ENCODE data around the gene STK39.

STK39 gene

DNA sequence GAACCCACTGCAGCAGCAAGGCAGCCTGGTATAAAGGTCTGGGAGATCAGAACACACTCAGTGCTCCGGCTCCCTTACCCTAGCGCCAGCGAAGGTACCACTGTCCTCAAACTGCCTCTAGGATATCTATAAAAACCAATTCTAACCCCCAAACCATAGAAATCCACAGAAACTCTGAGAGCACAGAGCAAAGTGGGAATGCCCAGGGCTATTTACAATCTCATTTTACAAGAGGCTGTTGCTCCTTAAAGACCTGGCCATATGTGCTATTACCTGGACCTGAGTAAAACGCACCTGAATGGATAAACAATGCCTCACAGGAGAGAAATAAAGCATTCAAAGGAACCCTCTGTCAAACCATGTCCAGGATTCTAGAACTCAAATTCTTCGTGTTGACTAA, 4.3 kb downstream of the STK39 start:
- peaks cover 39% of the 10 kb centered on the region for H3K4me1 ChIP-seq (ENCODE audit: control insufficient read depth, insufficient read depth, low read length)
- H3K4me3 ChIP-seq (ENCODE audit: low read length in 2 of 2) = no peak overlapping the region
- no peaks in the 10 kb centered on the region for H3K27me3 ChIP-seq (ENCODE audit: control insufficient read depth in 1 of 2, insufficient read depth in 2 of 2, low read length in 2 of 2)
- no peak overlapping the region for H3K27ac ChIP-seq (ENCODE audit: low read length)
- no peaks in the 10 kb centered on the region for H3K9me3 ChIP-seq (ENCODE audit: control insufficient read depth in 2 of 2, low read length in 2 of 2)
- no peak overlapping the region for H3K9ac ChIP-seq (ENCODE audit: low read length in 2 of 2)
- no peaks in the 10 kb centered on the region for H3K36me3 ChIP-seq (ENCODE audit: control insufficient read depth in 2 of 2, insufficient read depth in 2 of 2, low read length in 2 of 2)

DNA sequence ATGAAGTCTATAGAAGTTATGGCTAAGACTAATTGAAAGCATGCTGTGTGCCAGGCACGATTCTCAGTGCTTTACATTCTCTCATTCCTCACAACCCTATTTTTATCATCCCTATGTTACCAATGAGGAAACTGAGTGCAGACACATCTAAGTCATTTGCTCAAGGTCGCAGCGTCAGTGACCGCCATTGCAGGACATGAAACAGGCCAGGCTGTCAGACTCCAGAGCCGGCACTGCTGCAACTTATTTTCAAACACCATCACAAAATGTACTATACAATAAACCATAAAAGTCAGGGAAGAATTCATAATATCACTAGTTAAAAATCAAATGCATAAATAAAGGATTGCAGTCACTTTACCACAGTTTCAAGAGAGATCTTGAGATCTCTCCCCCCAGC, 5.6 kb downstream of the STK39 start:
- H3K4me3 ChIP-seq (ENCODE audit: low read length in 2 of 2) = peak overlapping the region; percentile 29 to 52
- H3K27ac ChIP-seq (ENCODE audit: low read length) = peak overlapping the region; percentile 55

DNA sequence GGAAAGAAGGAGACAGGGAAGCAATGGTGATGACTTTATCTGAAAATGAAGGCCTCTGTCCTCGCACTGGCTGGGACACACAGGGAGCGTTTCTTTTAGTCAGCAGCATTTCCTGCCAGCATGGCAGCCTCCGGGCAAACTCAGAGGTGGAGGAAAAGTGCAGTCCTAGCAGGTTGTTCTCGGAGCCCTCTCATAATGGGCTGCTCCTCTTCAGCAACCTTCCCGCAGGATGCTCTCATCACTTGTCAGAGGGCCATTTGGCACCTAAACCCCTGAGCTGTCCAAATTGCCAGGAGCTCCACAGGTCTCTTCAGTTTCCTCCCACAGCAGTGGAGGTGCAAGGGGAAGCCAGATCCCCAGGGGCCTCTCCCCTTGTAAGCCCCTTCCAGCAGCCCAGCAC, 6.2 kb downstream of the STK39 start:
- Histone ChIP-seq H3K4me3 (ENCODE audit: low read length in 2 of 2) (peak overlapping the region; percentile 2 to 52), H3K27me3 (ENCODE audit: control insufficient read depth in 1 of 2, insufficient read depth in 2 of 2, low read length in 2 of 2) (no peaks in the 10 kb centered on the region), H3K9ac (ENCODE audit: low read length in 2 of 2) (no peak overlapping the region), H3K27ac (ENCODE audit: low read length) (peak overlapping the region; percentile 55), H3K4me1 (ENCODE audit: control insufficient read depth, insufficient read depth, low read length) (peaks cover 38% of the 10 kb centered on the region), H3K9me3 (ENCODE audit: control insufficient read depth in 2 of 2, low read length in 2 of 2) (no peaks in the 10 kb centered on the region), H3K36me3 (ENCODE audit: control insufficient read depth in 2 of 2, insufficient read depth in 2 of 2, low read length in 2 of 2) (no peaks in the 10 kb centered on the region)

More for the DNA sequence above, 5.6 kb downstream of the STK39 start:
- H3K4me1 ChIP-seq (ENCODE audit: control insufficient read depth, insufficient read depth, low read length) = peaks cover 39% of the 10 kb centered on the region
- no peaks in the 10 kb centered on the region for H3K9me3 ChIP-seq (ENCODE audit: control insufficient read depth in 2 of 2, low read length in 2 of 2)
- H3K36me3 ChIP-seq (ENCODE audit: control insufficient read depth in 2 of 2, insufficient read depth in 2 of 2, low read length in 2 of 2) = no peaks in the 10 kb centered on the region
- no peaks in the 10 kb centered on the region for H3K27me3 ChIP-seq (ENCODE audit: control insufficient read depth in 1 of 2, insufficient read depth in 2 of 2, low read length in 2 of 2)
- H3K9ac ChIP-seq (ENCODE audit: low read length in 2 of 2) = no peak overlapping the region

DNA sequence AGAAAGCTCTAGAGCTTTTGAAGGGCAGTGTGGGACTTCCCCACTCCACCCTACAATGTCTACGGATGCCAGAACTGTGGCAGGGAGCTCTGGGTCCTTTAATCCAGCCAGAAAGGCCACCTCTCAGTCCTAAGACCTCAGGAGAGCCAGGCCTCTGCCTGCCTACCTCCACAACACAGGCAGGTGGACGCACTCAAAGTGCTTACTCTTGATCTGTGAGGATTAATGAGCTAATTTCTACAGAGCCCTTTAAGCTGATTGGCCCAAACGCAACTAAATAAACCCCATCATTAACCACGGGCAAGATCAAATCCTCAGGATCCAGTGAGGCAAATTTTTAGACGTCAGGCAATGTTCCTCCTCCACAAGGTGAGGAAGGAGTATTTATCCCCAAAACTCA, 8.1 kb downstream of the STK39 start:
- no peaks in the 10 kb centered on the region for H3K36me3 ChIP-seq (ENCODE audit: control insufficient read depth in 2 of 2, insufficient read depth in 2 of 2, low read length in 2 of 2)
- no peaks in the 10 kb centered on the region for H3K9me3 ChIP-seq (ENCODE audit: control insufficient read depth in 2 of 2, low read length in 2 of 2)
- H3K4me3 ChIP-seq (ENCODE audit: low read length in 2 of 2) = no peak overlapping the region
- H3K27me3 ChIP-seq (ENCODE audit: control insufficient read depth in 1 of 2, insufficient read depth in 2 of 2, low read length in 2 of 2) = no peaks in the 10 kb centered on the region
- no peak overlapping the region for H3K27ac ChIP-seq (ENCODE audit: low read length)
- H3K9ac ChIP-seq (ENCODE audit: low read length in 2 of 2) = no peak overlapping the region
- peaks cover 27% of the 10 kb centered on the region for H3K4me1 ChIP-seq (ENCODE audit: control insufficient read depth, insufficient read depth, low read length)

DNA sequence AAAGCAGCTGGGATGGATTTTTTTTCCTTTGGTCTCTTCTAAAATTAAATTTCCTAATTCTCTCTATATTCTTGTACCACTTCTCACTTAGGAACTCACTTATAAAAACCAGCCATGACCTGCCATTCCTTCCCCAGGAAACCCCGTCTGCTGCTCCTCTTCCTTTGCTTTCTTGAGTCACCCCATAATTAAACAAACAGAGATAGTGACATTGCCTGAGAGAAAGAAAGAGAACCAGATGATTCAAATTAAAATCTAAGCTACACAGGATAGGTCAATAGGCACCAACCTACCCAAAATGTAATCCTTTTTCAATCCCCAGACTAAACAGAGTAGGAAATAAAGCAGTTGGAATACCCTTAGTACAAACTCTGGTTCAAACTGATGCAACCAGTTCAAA, 9.7 kb downstream of the STK39 start:
- no peak overlapping the region for H3K9ac ChIP-seq (ENCODE audit: low read length in 2 of 2)
- no peaks in the 10 kb centered on the region for H3K9me3 ChIP-seq (ENCODE audit: control insufficient read depth in 2 of 2, low read length in 2 of 2)
- H3K4me1 ChIP-seq (ENCODE audit: control insufficient read depth, insufficient read depth, low read length) = peaks cover 22% of the 10 kb centered on the region
- no peaks in the 10 kb centered on the region for H3K27me3 ChIP-seq (ENCODE audit: control insufficient read depth in 1 of 2, insufficient read depth in 2 of 2, low read length in 2 of 2)
- H3K27ac ChIP-seq (ENCODE audit: low read length) = no peak overlapping the region
- no peaks in the 10 kb centered on the region for H3K36me3 ChIP-seq (ENCODE audit: control insufficient read depth in 2 of 2, insufficient read depth in 2 of 2, low read length in 2 of 2)
- H3K4me3 ChIP-seq (ENCODE audit: low read length in 2 of 2) = no peak overlapping the region

DNA sequence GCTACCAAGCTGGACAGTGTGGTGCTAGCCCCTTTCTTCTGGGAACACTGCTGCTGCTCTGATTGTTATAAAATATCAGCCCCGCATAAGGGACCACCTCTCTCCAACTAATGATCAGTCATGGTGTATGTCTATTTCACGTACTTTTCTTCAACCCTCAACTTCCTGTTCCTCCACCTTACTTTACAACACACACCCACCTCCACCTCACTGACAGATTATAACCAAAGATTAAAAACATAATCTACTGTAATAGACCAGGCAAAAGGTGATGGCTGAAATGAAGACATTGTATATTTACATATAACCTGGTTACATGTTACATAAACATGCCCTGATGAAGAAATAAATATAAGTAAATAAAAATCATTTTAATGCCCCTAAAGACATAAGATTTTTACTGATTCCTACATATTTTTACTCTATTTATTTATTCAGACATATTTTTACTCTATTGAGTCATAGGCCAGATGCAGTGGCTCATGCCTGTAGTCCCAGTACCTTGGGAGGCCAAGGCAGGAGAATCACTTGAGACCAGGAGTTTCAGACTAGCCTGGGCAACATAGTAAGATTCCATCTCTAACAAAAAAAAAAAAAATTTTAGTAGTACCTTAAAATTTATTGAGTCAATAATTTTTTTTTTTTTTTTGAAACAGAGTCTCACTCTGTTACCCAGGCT, 12.8 kb downstream of the STK39 start:
- Histone ChIP-seq H3K9me3 (ENCODE audit: control insufficient read depth in 2 of 2, low read length in 2 of 2) (peaks cover 0 to 5% of the 10 kb centered on the region in 2 donors), H3K27me3 (ENCODE audit: control insufficient read depth in 1 of 2, insufficient read depth in 2 of 2, low read length in 2 of 2) (no peaks in the 10 kb centered on the region), H3K27ac (ENCODE audit: low read length) (no peak overlapping the region), H3K4me1 (ENCODE audit: control insufficient read depth, insufficient read depth, low read length) (peaks cover 9% of the 10 kb centered on the region), H3K9ac (ENCODE audit: low read length in 2 of 2) (no peak overlapping the region), H3K36me3 (ENCODE audit: control insufficient read depth in 2 of 2, insufficient read depth in 2 of 2, low read length in 2 of 2) (peaks cover 0 to 5% of the 10 kb centered on the region in 2 donors), H3K4me3 (ENCODE audit: low read length in 2 of 2) (no peak overlapping the region)

DNA sequence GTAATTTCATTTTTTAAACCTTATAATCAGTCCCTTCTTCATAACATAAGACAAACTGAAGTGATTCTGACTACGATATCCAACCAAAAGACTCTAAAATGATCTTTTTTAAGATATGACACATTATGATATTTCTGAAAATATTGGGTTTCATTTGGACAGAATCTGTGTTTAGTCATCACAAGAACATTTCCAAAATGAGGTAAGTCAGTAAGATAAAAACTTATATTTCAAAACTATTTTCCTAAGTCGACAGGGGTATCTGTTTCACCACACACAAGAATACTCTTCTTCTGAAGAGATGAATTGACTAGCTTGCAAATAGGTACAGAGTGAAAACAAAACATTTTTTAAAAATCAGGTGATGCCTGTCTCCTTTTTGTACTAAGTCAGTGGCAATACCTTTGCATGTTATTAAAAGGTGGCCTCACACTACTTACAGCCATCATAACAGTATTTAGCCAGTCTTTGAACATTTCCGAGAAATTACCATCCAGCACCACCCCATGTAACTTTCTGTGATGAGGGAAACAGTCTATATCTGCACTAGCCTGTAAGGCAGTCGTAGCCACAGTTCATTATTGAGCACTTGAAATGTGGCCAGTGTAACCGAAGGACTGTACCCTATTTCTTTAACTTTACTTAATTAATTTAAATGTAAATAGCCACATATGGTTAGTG, 13.5 kb downstream of the STK39 start:
- Histone ChIP-seq H3K4me1 (ENCODE audit: control insufficient read depth, insufficient read depth, low read length) (peaks cover 5% of the 10 kb centered on the region), H3K27me3 (ENCODE audit: control insufficient read depth in 1 of 2, insufficient read depth in 2 of 2, low read length in 2 of 2) (no peaks in the 10 kb centered on the region), H3K4me3 (ENCODE audit: low read length in 2 of 2) (no peak overlapping the region), H3K36me3 (ENCODE audit: control insufficient read depth in 2 of 2, insufficient read depth in 2 of 2, low read length in 2 of 2) (peaks cover 0 to 5% of the 10 kb centered on the region in 2 donors), H3K27ac (ENCODE audit: low read length) (peak overlapping the region; percentile 20), H3K9me3 (ENCODE audit: control insufficient read depth in 2 of 2, low read length in 2 of 2) (peaks cover 0 to 5% of the 10 kb centered on the region in 2 donors), H3K9ac (ENCODE audit: low read length in 2 of 2) (peak overlapping the region in 1 of 2 donors; percentile 19)

DNA sequence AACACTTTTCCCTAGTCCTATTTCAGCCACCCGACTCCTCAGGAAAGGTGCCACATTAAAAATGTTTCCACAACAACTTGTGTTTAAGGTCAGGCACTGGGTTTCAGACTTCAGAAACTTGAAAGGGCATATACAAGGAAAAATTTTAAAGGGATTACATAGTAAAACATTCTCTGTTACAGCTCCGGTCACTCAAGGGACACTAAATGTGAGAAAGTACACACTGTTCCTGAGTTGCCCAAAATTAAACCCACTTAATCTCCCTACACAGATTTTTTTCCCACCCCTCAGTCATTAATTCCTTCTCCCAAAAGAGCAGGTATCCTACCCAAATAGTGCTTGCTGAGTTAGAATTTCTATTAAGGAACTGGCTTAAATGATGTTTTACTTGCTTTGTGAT, 14.2 kb downstream of the STK39 start:
- Histone ChIP-seq H3K27me3 (ENCODE audit: control insufficient read depth in 1 of 2, insufficient read depth in 2 of 2, low read length in 2 of 2) (no peaks in the 10 kb centered on the region), H3K4me3 (ENCODE audit: low read length in 2 of 2) (peak overlapping the region in 1 of 2 donors; percentile 16), H3K9ac (ENCODE audit: low read length in 2 of 2) (peak overlapping the region in 1 of 2 donors; percentile 19), H3K9me3 (ENCODE audit: control insufficient read depth in 2 of 2, low read length in 2 of 2) (peaks cover 0 to 5% of the 10 kb centered on the region in 2 donors), H3K27ac (ENCODE audit: low read length) (peak overlapping the region; percentile 20), H3K4me1 (ENCODE audit: control insufficient read depth, insufficient read depth, low read length) (peaks cover 4% of the 10 kb centered on the region), H3K36me3 (ENCODE audit: control insufficient read depth in 2 of 2, insufficient read depth in 2 of 2, low read length in 2 of 2) (peaks cover 0 to 5% of the 10 kb centered on the region in 2 donors)

DNA sequence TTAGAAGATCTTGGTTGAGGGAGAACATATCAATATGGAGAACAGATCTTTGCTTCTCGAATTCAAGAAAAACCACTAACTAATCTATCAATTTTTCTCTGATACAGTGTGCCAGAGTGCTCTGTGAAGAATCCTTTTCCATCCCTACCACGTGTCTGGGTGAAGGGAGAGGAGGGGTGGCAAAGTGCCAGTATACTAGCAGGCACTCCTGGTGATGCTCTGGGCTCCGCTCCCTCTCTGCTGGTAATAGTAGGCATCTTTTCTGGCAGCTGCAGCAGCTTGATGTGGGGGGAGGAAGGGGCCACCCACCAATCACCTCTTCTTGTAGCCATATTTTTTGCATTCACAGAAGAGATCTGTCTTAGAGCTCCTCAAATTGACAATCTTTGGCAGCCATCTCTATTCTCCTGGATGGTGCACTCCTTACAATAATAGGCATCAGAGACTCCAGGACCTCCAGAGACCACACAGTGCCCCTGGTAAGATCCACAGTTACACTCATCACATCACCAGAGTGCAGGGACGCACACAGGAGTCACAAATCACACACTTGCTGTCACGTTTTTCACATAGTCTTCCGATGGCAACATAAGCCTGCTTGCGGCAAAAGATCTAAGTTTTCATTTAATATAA, 15.7 kb downstream of the STK39 start:
- Histone ChIP-seq H3K36me3 (ENCODE audit: control insufficient read depth in 2 of 2, insufficient read depth in 2 of 2, low read length in 2 of 2) (peaks cover 0 to 5% of the 10 kb centered on the region in 2 donors), H3K27ac (ENCODE audit: low read length) (no peak overlapping the region), H3K4me3 (ENCODE audit: low read length in 2 of 2) (no peak overlapping the region), H3K9ac (ENCODE audit: low read length in 2 of 2) (no peak overlapping the region), H3K9me3 (ENCODE audit: control insufficient read depth in 2 of 2, low read length in 2 of 2) (peaks cover 0 to 5% of the 10 kb centered on the region in 2 donors), H3K27me3 (ENCODE audit: control insufficient read depth in 1 of 2, insufficient read depth in 2 of 2, low read length in 2 of 2) (no peaks in the 10 kb centered on the region), H3K4me1 (ENCODE audit: control insufficient read depth, insufficient read depth, low read length) (peaks cover 4% of the 10 kb centered on the region)

DNA sequence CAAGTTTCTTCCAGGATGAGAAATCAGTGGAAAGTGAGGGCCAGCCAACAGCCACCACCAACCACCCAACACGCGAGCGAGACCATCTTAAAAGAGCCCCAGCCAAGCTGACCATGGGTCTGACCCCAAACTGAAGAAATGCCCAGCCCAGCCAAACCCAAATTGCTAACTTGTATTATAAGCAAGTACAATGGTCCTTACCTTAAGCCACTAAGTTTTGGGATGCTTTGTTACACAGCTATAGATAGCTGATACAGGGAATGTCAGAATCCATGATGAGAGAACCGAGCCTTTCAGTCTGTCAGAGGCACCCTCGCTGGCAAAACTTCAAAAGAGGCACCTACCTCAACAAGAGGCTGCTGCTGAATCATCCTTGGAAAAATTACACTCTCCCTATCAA, 17.0 kb downstream of the STK39 start:
- Histone ChIP-seq H3K4me3 (ENCODE audit: low read length in 2 of 2) (no peak overlapping the region), H3K27ac (ENCODE audit: low read length) (no peak overlapping the region), H3K27me3 (ENCODE audit: control insufficient read depth in 1 of 2, insufficient read depth in 2 of 2, low read length in 2 of 2) (no peaks in the 10 kb centered on the region), H3K36me3 (ENCODE audit: control insufficient read depth in 2 of 2, insufficient read depth in 2 of 2, low read length in 2 of 2) (peaks cover 0 to 5% of the 10 kb centered on the region in 2 donors), H3K9ac (ENCODE audit: low read length in 2 of 2) (no peak overlapping the region), H3K9me3 (ENCODE audit: control insufficient read depth in 2 of 2, low read length in 2 of 2) (peaks cover 0 to 5% of the 10 kb centered on the region in 2 donors), H3K4me1 (ENCODE audit: control insufficient read depth, insufficient read depth, low read length) (peaks cover 4% of the 10 kb centered on the region)
